K562 (cell line): ENCODE data around the gene STIM1. TPM values are rescaled to one million over a fixed set of nuclear protein-coding genes. Genes with fewer than 3 reads are reported as not detected.

ENCODE experiments used
- ATAC-seq: fragments of 200-7000 bp; cut with Tn5 transposase; 3 replicates; pipeline ENCODE4 v1.9.1; 2020; ENCODE audit warnings: moderate library complexity
- BruUV-seq: library from RNA; stranded (reverse); fragments of 400-500 nt; replicated peaks from 2 replicates; lab custom pipeline; 2021; lab: Mats Ljungman, UMichigan
- CTCF ChIA-PET: fragments of 300-600 bp; formaldehyde crosslinking; extraction: SDS; loops from one replicate; lab custom pipeline; 2021; ENCODE audit warnings: low intra/inter-chr PET ratio; lab: Yijun Ruan, JAX
- POLR2A ChIA-PET: fragments of 300-600, 350-650 bp; sonication (Branson Sonifier 250); formaldehyde crosslinking; extraction: SDS; loops from one replicate; lab custom pipeline; 2021; ENCODE audit warnings: antibody characterized with exemption, inconsistent platforms; lab: Yijun Ruan, JAX
- DNase-seq, 4 experiments: peaks; one replicate each; pipeline versions ENCODE4 v3.0.0 to v3.0.0-alpha.2; 2011 to 2018; ENCODE audit warnings: low spot score in 3 of 4, mixed read lengths in 3 of 4; ENCODE audit errors: extremely low read depth in 1 of 4
- FAIRE-seq: peaks from 2 replicates; lab custom pipeline; 2011; peaks lifted over from hg19 to GRCh38; lab: Jason Lieb, UNC
- H2AFZ ChIP-seq: 2 replicates; pipeline ENCODE4 v1.6.0; 2011; ENCODE audit warnings: low read depth, low read length, control low read depth, inconsistent platforms
- H3K27ac ChIP-seq: fragments of 200-600 bp; 3 replicates; pipeline ENCODE4 v1.8.0; 2011; ENCODE audit warnings: low read depth, mild to moderate bottlenecking, control low read depth, inconsistent platforms, low read length, moderate library complexity, mixed read lengths; ENCODE audit errors: extremely low read depth
- H3K27me3 ChIP-seq, 2 experiments: fragments of 300-600 bp in 1 of 2; 2 replicates in 1 of 2; 3 replicates in 1 of 2; pipeline versions ENCODE4 v1.6.0 to v1.8.0; 2011; ENCODE audit warnings: inconsistent platforms in 2 of 2, low read length in 2 of 2, mild to moderate bottlenecking in 1 of 2, mixed read lengths in 1 of 2, moderate library complexity in 1 of 2; ENCODE audit not compliant: control insufficient read depth in 2 of 2, insufficient read depth in 2 of 2
- H3K36me3 ChIP-seq: fragments of 300-600 bp; 3 replicates; pipeline ENCODE4 v1.8.0; 2011; ENCODE audit warnings: mild to moderate bottlenecking, low read length, inconsistent platforms; ENCODE audit not compliant: control insufficient read depth, insufficient read depth
- H3K4me1 ChIP-seq, 2 experiments: fragments of 200-600 bp in 1 of 2; replicated peaks in 1 of 2; 2 replicates in 1 of 2; 3 replicates in 1 of 2; pipeline versions ENCODE4 v1.5.1 to v1.8.0; 2011; ENCODE audit warnings: inconsistent platforms in 2 of 2, low read length in 2 of 2, mild to moderate bottlenecking in 1 of 2, mixed read lengths in 1 of 2, moderate library complexity in 1 of 2; ENCODE audit not compliant: control insufficient read depth in 2 of 2, insufficient read depth in 2 of 2
- H3K4me2 ChIP-seq: 2 replicates; pipeline ENCODE4 v1.6.1; 2011; ENCODE audit warnings: low read length, control low read depth, inconsistent platforms, mixed read lengths; ENCODE audit not compliant: insufficient read depth
- H3K4me3 ChIP-seq: fragments of 200-600 bp; sonication (generic), shearing (Covaris generic); 2 replicates; pipeline ENCODE4 v1.5.1; 2016; ENCODE audit warnings: control low read depth, inconsistent platforms
- H3K79me2 ChIP-seq: fragments of 200-600 bp; 3 replicates; pipeline ENCODE4 v1.8.0; 2011; ENCODE audit warnings: low read length, inconsistent platforms; ENCODE audit not compliant: control insufficient read depth, insufficient read depth
- H3K9ac ChIP-seq, 2 experiments: 2 replicates each; pipeline versions ENCODE4 v1.6.0 to v1.6.1; 2011; ENCODE audit warnings: low read depth in 2 of 2, low read length in 2 of 2, control low read depth in 1 of 2, inconsistent platforms in 1 of 2, mild to moderate bottlenecking in 1 of 2, mixed read lengths in 1 of 2; ENCODE audit not compliant: insufficient read depth in 1 of 2
- H3K9me1 ChIP-seq: one replicate; pipeline ENCODE4 v1.6.0; 2011; ENCODE audit warnings: inconsistent platforms, mild to moderate bottlenecking, low read length, moderate library complexity; ENCODE audit not compliant: control insufficient read depth, insufficient read depth
- H3K9me3 ChIP-seq: replicated peaks from 2 replicates; pipeline ENCODE4 v1.5.1; 2011; ENCODE audit warnings: low read depth, low read length, inconsistent platforms; ENCODE audit not compliant: control insufficient read depth, insufficient read depth
- H4K20me1 ChIP-seq: replicated peaks from 2 replicates; pipeline ENCODE4 v1.6.1; 2011; ENCODE audit warnings: low read length, inconsistent platforms, mixed read lengths; ENCODE audit not compliant: control insufficient read depth, insufficient read depth
- ATF3 ChIP-seq, 2 experiments: fragments of 450-650 bp in 1 of 2; sonication (generic) in 1 of 2; formaldehyde crosslinking in 1 of 2; IDR thresholded peaks in 1 of 2; conservative IDR thresholded peaks in 1 of 2; 2 replicates each; pipeline versions ENCODE4 v1.6.1 to v1.8.1; 2016 to 2023; ENCODE audit warnings: mild to moderate bottlenecking in 2 of 2, moderate library complexity in 2 of 2, inconsistent platforms in 1 of 2, missing genetic modification reagents in 1 of 2
- CEBPB ChIP-seq: fragments of 450-650 bp; IDR thresholded peaks from 2 replicates; pipeline ENCODE4 v1.6.1; 2016; ENCODE audit warnings: missing genetic modification characterization, missing compliant biosample characterization
- FOSL1 ChIP-seq: fragments of 200-800 bp; sonication (Bioruptor generic); conservative IDR thresholded peaks from 2 replicates; pipeline ENCODE4 v1.6.1; 2016; ENCODE audit warnings: missing genetic modification characterization, missing compliant biosample characterization
- HOXB6 ChIP-seq: fragments of 250-450 bp; sonication (Bioruptor Pico); IDR thresholded peaks from 2 replicates; pipeline ENCODE4 v1.5.1; 2022; ENCODE audit warnings: mild to moderate bottlenecking, borderline replicate concordance
- JUND ChIP-seq, 2 experiments: IDR thresholded peaks; 2 replicates in 1 of 2; 3 replicates in 1 of 2; pipeline ENCODE4 v1.6.1; 2011; ENCODE audit warnings: borderline replicate concordance in 2 of 2, low read depth in 2 of 2, low read length in 2 of 2, improper control_type of control experiment in 1 of 2, missing biosample characterization in 1 of 2, missing genetic modification characterization in 1 of 2, missing genetic modification reagents in 1 of 2
- MIER1 ChIP-seq: fragments of 450-650 bp; IDR thresholded peaks from 2 replicates; pipeline ENCODE4 v1.6.1; 2016; ENCODE audit warnings: antibody characterized with exemption, mild to moderate bottlenecking, low read depth
- MYC ChIP-seq, 2 experiments: fragments of 250-450 bp in 1 of 2; sonication (Bioruptor Pico) in 1 of 2; IDR thresholded peaks; 2 replicates each; pipeline versions ENCODE4 v1.5.1 to v1.6.1; 2012 to 2021; ENCODE audit warnings: low read depth in 2 of 2, borderline replicate concordance in 1 of 2, improper control_type of control experiment in 1 of 2, low read length in 1 of 2, mild to moderate bottlenecking in 1 of 2, moderate library complexity in 1 of 2
- NFATC3 ChIP-seq: fragments of 450-650 bp; IDR thresholded peaks from 2 replicates; pipeline ENCODE4 v1.6.1; 2017; ENCODE audit warnings: mild to moderate bottlenecking
- PKNOX1 ChIP-seq: fragments of 450-650 bp; IDR thresholded peaks from 2 replicates; pipeline ENCODE4 v1.6.1; 2016
- SMAD1 ChIP-seq: fragments of 150-350 bp; IDR thresholded peaks from 2 replicates; pipeline ENCODE4 v1.6.1; 2014; ENCODE audit warnings: low read length, low read depth; ENCODE audit not compliant: partially characterized antibody
- TEAD4 ChIP-seq, 2 experiments: sonication (generic) in 1 of 2; formaldehyde crosslinking in 1 of 2; IDR thresholded peaks; 2 replicates each; pipeline versions ENCODE4 v1.6.1 to v1.8.0; 2012 to 2022; ENCODE audit warnings: borderline replicate concordance in 1 of 2, inconsistent platforms in 1 of 2, low read length in 1 of 2, mild to moderate bottlenecking in 1 of 2, missing genetic modification reagents in 1 of 2
- ZEB2 ChIP-seq: fragments of 450-650 bp; IDR thresholded peaks from 2 replicates; pipeline ENCODE4 v1.6.1; 2016
- ZKSCAN1 ChIP-seq: fragments of 150-350 bp; IDR thresholded peaks from 2 replicates; pipeline ENCODE4 v1.6.1; 2016; ENCODE audit warnings: low read depth, low read length
- ZNF12 ChIP-seq: sonication (generic); formaldehyde crosslinking; IDR thresholded peaks from 2 replicates; pipeline ENCODE4 v1.4.0; 2020; ENCODE audit warnings: mild to moderate bottlenecking, missing genetic modification reagents
- ZNF146 ChIP-seq: IDR thresholded peaks from one replicate; pipeline ENCODE4 v1.6.1; 2018; ENCODE audit warnings: missing compliant biosample characterization; ENCODE audit not compliant: unreplicated experiment
- ZNF740 ChIP-seq, 3 experiments: fragments of 200-800 bp in 1 of 3; sonication (Bioruptor generic) in 1 of 3; sonication (generic) in 1 of 3; formaldehyde crosslinking in 1 of 3; IDR thresholded peaks; 2 replicates each; pipeline versions ENCODE4 v1.6.1 to v1.8.0; 2016 to 2022; ENCODE audit warnings: mild to moderate bottlenecking in 2 of 3, missing compliant biosample characterization in 2 of 3, missing genetic modification characterization in 2 of 3, missing genetic modification reagents in 1 of 3
- WGBS: fragments of 100-300 bp; shearing (Covaris generic); methylation state at CpG from one replicate; pipeline ENCODE4 v1.1.6; 2016; ENCODE audit warnings: low coverage, mixed read lengths; ENCODE audit not compliant: insufficient coverage; ENCODE audit errors: missing lambda C conversion rate; 5-methylcytosine and 5-hydroxymethylcytosine counted together
- in situ Hi-C: fragments of 300-500 bp; cut with MboI; formaldehyde crosslinking; loops from 4 replicates; pipeline ENCODE4 v1.15.0; 2018; ENCODE audit warnings: inconsistent platforms, mixed read lengths
- intact Hi-C: fragments of 100-400 bp; cut with micrococcal nuclease; formaldehyde crosslinking; loops from 2 replicates; pipeline ENCODE4 v1.14.2; 2022
- polyA plus RNA-seq, 8 experiments: library from polyadenylated mRNA; depleted of rRNA in 4 of 8; stranded (reverse) in 5 of 8; unstranded in 3 of 8; fragments of >200 nt; fragmentation: Nextera tagmentation in 2 of 8; fragmentation: Illumina TruSeq in 1 of 8; extraction: Ambion mirVana in 2 of 8; extraction: Trizol in 1 of 8; gene quantifications; 2 replicates each; pipeline versions ENCODE4 v1.2.1 to v1.2.3, GENCODE V29; 2011 to 2014; ENCODE audit warnings: inconsistent platforms in 1 of 8, missing spikeins in 1 of 8
- total RNA-seq, 7 experiments: library from RNA; depleted of rRNA in 6 of 7; stranded (reverse); fragments of >200 nt in 6 of 7; fragmentation: Illumina TruSeq in 2 of 7; extraction: Trizol in 2 of 7; gene quantifications; 2 replicates each; pipeline versions ENCODE4 v1.2.1 to v1.2.3, GENCODE V29; 2011 to 2021; ENCODE audit warnings: low replicate concordance in 1 of 7

Gene STIM1
- total and polyA plus RNA-seq, 9 of the 15 experiments (the other 6 are each of a cell fraction or from before 2014, with no cell fraction given): 7.7 to 50.5 (median 22.5) TPM

DNA sequence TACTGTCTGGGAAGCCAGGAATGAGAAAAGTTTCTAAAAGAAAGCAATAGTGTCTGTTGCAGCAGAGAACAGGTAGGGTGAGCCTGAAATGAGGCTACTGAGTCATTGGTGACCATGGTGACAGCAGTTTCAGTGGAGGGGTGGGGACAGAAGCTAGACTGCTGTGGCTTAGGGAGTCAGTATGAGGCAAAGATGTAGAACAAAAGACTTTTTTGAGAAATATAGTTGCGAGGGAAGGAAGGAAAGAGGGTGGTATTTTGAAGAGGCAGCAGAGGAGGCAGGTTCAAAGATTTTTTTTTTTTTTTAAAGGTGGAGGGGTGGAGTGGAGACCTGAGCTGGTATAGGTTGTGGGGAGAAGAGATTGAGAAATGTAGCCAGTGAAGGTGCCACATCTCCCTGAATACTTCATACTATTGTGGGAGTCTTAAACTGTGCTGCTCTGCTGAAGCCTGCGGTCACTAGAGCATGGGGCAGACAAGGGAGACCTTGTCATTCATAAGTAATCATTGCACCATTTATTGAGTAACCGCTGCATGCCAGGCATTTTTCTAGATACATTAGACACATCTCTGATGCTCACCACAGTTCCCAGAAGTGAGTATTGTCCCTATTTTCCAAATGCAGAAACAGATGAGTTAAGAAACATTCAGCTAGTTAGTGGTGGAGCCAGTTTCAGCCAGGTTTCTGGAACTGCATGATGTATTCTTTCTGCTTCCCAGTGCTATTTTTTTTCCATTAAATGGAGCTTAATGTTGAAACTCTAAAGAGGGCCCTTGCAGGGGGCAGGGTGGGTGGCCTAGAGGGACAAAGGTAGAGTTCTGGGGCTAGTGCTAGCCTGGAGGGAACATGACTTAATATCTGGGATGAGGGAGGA lies 49.9 kb downstream of the STIM1 start:
- in situ Hi-C loops (no loop called here), intact Hi-C loops (no loop called here)
- Histone ChIP-seq H3K36me3 (no peaks in the 10 kb centered on the region), H3K4me1 (peaks cover 36 to 59% of the 10 kb centered on the region in 2 experiments), H3K4me3 (no peak overlapping the region), H3K9me1 (no peaks in the 10 kb centered on the region), H3K79me2 (peaks cover 82% of the 10 kb centered on the region), H3K27me3 (no peaks in the 10 kb centered on the region), H2AFZ (no peak overlapping the region), H4K20me1 (peaks cover 7% of the 10 kb centered on the region; the same call in 1 of the 2 replicates), H3K9me3 (no peaks in the 10 kb centered on the region), H3K27ac (no peak overlapping the region), H3K4me2 (peak overlapping the region; percentile 21; the same call in 1 of the 2 replicates), H3K9ac (no peak overlapping the region)
- 51% methylated on average over 3 of the region's 3 CpGs for WGBS
- peak; percentile 40 for FAIRE-seq
- CTCF ChIA-PET: no interaction called here
- TSS peak; percentile 15 for BruUV-seq
- POLR2A ChIA-PET: interaction anchor here (1.7 to 2.5 kb wide), 2 partner anchors 8 to 21 kb away, joined by 5 to 7 read pairs; no protein-coding TSS in a partner anchor
- peak; percentile 69 for ATAC-seq
- peak; percentile 40 to 61 (median 52) for DNase-seq
- TF ChIP-seq ATF3 (IDR thresholded peaks at IDR 0.05) (0 out of 2 replicates have a peak, but pooled peaks have one; percentile 15), ATF3 (CRISPR knock-in tag; conservative IDR thresholded peaks at IDR 0.05) (no peak), MYC (IDR thresholded peaks at IDR 0.05; ENCODE audit: low read depth, low read length) (no peak), MYC (CRISPR knock-in tag; IDR thresholded peaks at IDR 0.05; ENCODE audit: borderline replicate concordance, low read depth) (no peak), FOSL1 (tag) (peak; percentile 32; the same call in 1 of the 2 replicates), NFATC3 (no peak), ZKSCAN1 (no peak), ZNF12 (CRISPR knock-in tag) (peak; percentile 25; the same call in 1 of the 2 replicates), TEAD4 (IDR thresholded peaks at IDR 0.05; ENCODE audit: low read length) (no peak), TEAD4 (CRISPR knock-in tag; IDR thresholded peaks at IDR 0.05; ENCODE audit: borderline replicate concordance) (no peak), ZNF740 (CRISPR knock-in tag; IDR thresholded peaks at IDR 0.05) (peak; percentile 30; the same call in 1 of the 2 replicates), ZNF740 (tag; IDR thresholded peaks at IDR 0.05) (no peak), PKNOX1 (no peak), JUND (IDR thresholded peaks at IDR 0.05; ENCODE audit: borderline replicate concordance, low read depth, low read length) (peak; percentile 45; the same call in 1 of the 2 replicates), JUND (tag; IDR thresholded peaks at IDR 0.05; ENCODE audit: borderline replicate concordance, low read depth, low read length) (no peak), ZNF146 (no peak), ZEB2 (0 out of 2 replicates have a peak, but pooled peaks have one; percentile 1), CEBPB (peak; percentile 17; the same call in 1 of the 2 replicates), SMAD1 (no peak), HOXB6 (CRISPR knock-in tag) (no peak), MIER1 (no peak)
